ENCODE results near the gene GRAMD1C. TPM values are rescaled to one million over a fixed set of nuclear protein-coding genes. Genes with fewer than 3 reads are reported as not detected.

GRAMD1C gene
- total RNA-seq, 4 donors from 2014 or later = 16.5 to 70.9 (median 25.5) TPM

DNA sequence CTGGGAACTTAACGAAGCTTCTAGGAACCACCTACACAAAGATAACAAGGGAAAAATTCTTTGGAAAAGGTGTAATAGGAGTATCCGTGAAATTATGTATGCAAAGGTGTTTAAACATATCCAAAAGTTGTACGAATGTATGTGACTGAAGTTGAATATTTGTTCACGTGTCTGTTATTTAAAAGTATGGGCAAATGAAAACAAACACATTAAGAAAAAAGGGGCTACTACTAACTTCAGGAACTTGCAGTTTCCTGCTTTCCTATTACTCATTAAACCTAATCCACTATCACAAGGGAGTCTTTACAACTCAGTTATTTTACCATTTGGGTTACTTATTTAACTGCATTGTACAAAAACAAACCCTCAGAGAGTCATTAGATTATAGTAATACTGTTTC is 33.9 kb upstream of the GRAMD1C start:
- no peaks in the 10 kb centered on the region for H3K4me1 ChIP-seq
- H3K27me3 ChIP-seq = no peaks in the 10 kb centered on the region
- H3K9me3 ChIP-seq = no peaks in the 10 kb centered on the region
- H3K4me3 ChIP-seq = no peak overlapping the region
- TF ChIP-seq POLR2AphosphoS5 (IDR thresholded peaks at IDR 0.05) (no peak), CTCF (IDR thresholded peaks at IDR 0.05) (no peak), POLR2A (IDR thresholded peaks at IDR 0.05) (no peak), EP300 (IDR thresholded peaks at IDR 0.05) (no peak)
- no peak for DNase-seq (ENCODE audit: low spot score in 2 of 2)
- 88% methylated on average over 4 of the region's 4 CpGs for WGBS
- H3K36me3 ChIP-seq = peaks cover 91% of the 10 kb centered on the region
- no peak overlapping the region for H3K27ac ChIP-seq

- no peak for DNase-seq (ENCODE audit: low spot score in 2 of 2)
- H3K27me3 ChIP-seq = no peaks in the 10 kb centered on the region
- WGBS = 94% methylated on average over 3 of the region's 3 CpGs
- no peak overlapping the region for H3K4me3 ChIP-seq
- no peaks in the 10 kb centered on the region for H3K9me3 ChIP-seq
- peaks cover 91% of the 10 kb centered on the region for H3K36me3 ChIP-seq
- no peaks in the 10 kb centered on the region for H3K4me1 ChIP-seq
- H3K27ac ChIP-seq = no peak overlapping the region
- TF ChIP-seq CTCF (IDR thresholded peaks at IDR 0.05) (no peak), POLR2AphosphoS5 (IDR thresholded peaks at IDR 0.05) (no peak), POLR2A (IDR thresholded peaks at IDR 0.05) (no peak), EP300 (IDR thresholded peaks at IDR 0.05) (no peak)
These were observed 33.3 kb upstream of the GRAMD1C start for GRCh38 chr3:113805249-113805648.

- no peak for TF ChIP-seq POLR2A (IDR thresholded peaks at IDR 0.05)
- TF ChIP-seq CTCF (IDR thresholded peaks at IDR 0.05) = no peak
- no peak for TF ChIP-seq EP300 (IDR thresholded peaks at IDR 0.05)
- no peak for TF ChIP-seq POLR2AphosphoS5 (IDR thresholded peaks at IDR 0.05)
- 83% methylated on average over 3 of the region's 3 CpGs for WGBS
- no peak overlapping the region for H3K4me3 ChIP-seq
- no peak overlapping the region for H3K27ac ChIP-seq
- H3K27me3 ChIP-seq = no peaks in the 10 kb centered on the region
- peaks cover 27% of the 10 kb centered on the region for H3K36me3 ChIP-seq
- H3K9me3 ChIP-seq = no peaks in the 10 kb centered on the region
- H3K4me1 ChIP-seq = no peaks in the 10 kb centered on the region
- no peak for DNase-seq (ENCODE audit: low spot score in 2 of 2)
These were observed 25.7 kb upstream of the GRAMD1C start for GRCh38 chr3:113812854-113813253.

DNA sequence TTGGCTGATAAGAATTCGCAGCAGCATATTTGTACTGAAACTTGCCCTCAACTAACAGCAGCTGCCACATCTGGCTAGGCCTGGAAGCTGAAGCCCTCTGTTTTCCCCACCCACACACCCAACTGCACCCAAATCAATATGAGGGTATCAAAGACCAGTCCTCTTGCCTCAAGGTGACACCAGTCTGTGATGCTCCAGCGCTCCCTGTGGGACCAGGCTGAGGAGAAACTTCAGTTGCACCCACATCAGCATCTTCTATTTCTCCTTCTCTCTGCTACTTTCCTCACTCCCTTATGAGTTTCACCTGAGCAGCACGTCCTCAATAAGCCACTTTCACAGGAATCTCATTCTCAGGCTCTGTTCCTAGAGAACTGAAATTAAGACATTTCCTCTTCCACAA is 18.7 kb upstream of the GRAMD1C start:
- DNase-seq (ENCODE audit: low spot score in 2 of 2) = no peak
- Histone ChIP-seq H3K36me3 (no peaks in the 10 kb centered on the region), H3K27me3 (no peaks in the 10 kb centered on the region), H3K27ac (no peak overlapping the region), H3K4me1 (no peaks in the 10 kb centered on the region), H3K9me3 (no peaks in the 10 kb centered on the region), H3K4me3 (no peak overlapping the region)
- 90% methylated on average over 3 of the region's 3 CpGs for WGBS
- no peak for TF ChIP-seq CTCF (IDR thresholded peaks at IDR 0.05)
- no peak for TF ChIP-seq EP300 (IDR thresholded peaks at IDR 0.05)
- TF ChIP-seq POLR2A (IDR thresholded peaks at IDR 0.05) = no peak
- TF ChIP-seq POLR2AphosphoS5 (IDR thresholded peaks at IDR 0.05) = no peak

DNA sequence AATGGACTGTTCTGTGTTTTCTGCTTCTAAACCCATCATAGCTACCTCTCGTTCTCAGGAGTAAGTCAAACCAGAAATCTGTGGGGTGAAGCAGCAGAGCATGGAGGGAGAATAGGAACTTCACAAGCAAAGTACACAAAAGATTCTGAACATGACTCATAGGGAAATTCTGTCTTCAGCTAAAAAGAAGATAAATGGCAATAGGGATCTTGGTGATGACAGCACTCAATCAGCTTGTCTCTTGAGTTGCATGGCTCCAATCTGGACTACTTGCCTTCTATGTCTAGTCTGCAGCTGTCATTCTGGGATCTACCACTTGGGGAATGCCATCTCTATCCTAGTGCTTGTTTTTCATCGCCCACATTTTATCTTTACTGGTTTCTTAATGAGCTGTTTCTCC is 13.5 kb upstream of the GRAMD1C start:
- Histone ChIP-seq H3K4me3 (no peak overlapping the region), H3K36me3 (no peaks in the 10 kb centered on the region), H3K27me3 (no peaks in the 10 kb centered on the region), H3K9me3 (no peaks in the 10 kb centered on the region), H3K27ac (no peak overlapping the region), H3K4me1 (no peaks in the 10 kb centered on the region)
- no peak for DNase-seq (ENCODE audit: low spot score in 2 of 2)
- TF ChIP-seq EP300 (IDR thresholded peaks at IDR 0.05) = no peak
- 76% methylated on average over 2 of the region's 2 CpGs for WGBS

DNA sequence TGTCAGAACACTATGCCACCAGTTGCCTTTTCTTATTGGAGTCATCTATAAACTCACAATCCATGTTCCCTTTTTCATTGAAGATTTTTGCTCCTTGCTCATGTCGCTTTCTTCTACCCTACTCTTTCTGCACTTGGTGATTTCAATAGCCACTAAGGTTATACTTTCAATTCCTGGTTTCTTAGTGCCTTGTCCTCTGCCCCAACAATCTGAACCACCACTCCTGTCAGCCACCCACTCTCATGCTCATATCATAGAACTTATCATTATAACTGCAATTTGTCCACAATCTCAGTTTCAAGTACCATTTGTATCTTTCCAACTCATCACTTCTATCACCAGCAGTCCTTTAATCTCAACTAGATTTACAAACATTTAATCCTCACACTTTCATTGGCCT is 10.0 kb upstream of the GRAMD1C start:
- H3K4me1 ChIP-seq = no peaks in the 10 kb centered on the region
- no peak overlapping the region for H3K27ac ChIP-seq
- H3K36me3 ChIP-seq = no peaks in the 10 kb centered on the region
- no peak overlapping the region for H3K4me3 ChIP-seq
- H3K9me3 ChIP-seq = no peaks in the 10 kb centered on the region
- H3K27me3 ChIP-seq = no peaks in the 10 kb centered on the region
- WGBS = 97% methylated on average over 1 of the region's 1 CpG
- TF ChIP-seq EP300 (IDR thresholded peaks at IDR 0.05) (no peak), CTCF (IDR thresholded peaks at IDR 0.05) (no peak), POLR2AphosphoS5 (IDR thresholded peaks at IDR 0.05) (no peak), POLR2A (IDR thresholded peaks at IDR 0.05) (no peak)
- no peak for DNase-seq (ENCODE audit: low spot score in 2 of 2)

Measured in suprapubic skin (tissue), 4 donors.